HepG2 (cell line): ENCODE measurements around the gene EIF3L. TPM values are rescaled to one million over a fixed set of nuclear protein-coding genes. Genes with fewer than 3 reads are reported as not detected.

Experiments
- ATAC-seq: fragments of 200-7000 bp; cut with Tn5 transposase; 3 replicates; pipeline ENCODE4 v1.9.1; 2020; ENCODE audit warnings: mild to moderate bottlenecking, moderate library complexity
- BruUV-seq: library from RNA; stranded (reverse); fragments of 400-500 nt; replicated peaks from 2 replicates; lab custom pipeline; 2021; lab: Mats Ljungman, UMichigan
- CTCF ChIA-PET: fragments of 300-600 bp; formaldehyde crosslinking; extraction: SDS; loops from one replicate; lab custom pipeline; 2021; ENCODE audit warnings: low total read pairs, inconsistent platforms, low intra/inter-chr PET ratio; lab: Yijun Ruan, JAX
- POLR2A ChIA-PET: fragments of 350-600 bp; sonication (Branson Sonifier 250); formaldehyde crosslinking; loops from one replicate; lab custom pipeline; 2020; ENCODE audit warnings: antibody characterized with exemption, inconsistent platforms; lab: Yijun Ruan, JAX
- DNase-seq: peaks from one replicate; pipeline ENCODE4 v3.0.0-alpha.2; 2015; ENCODE audit warnings: low spot score
- FAIRE-seq: peaks from 3 replicates; lab custom pipeline; 2011; peaks lifted over from hg19 to GRCh38; lab: Jason Lieb, UNC
- H2AFZ ChIP-seq: one replicate; pipeline ENCODE4 v1.6.1; 2011; ENCODE audit warnings: low read length, inconsistent platforms
- H3K27ac ChIP-seq: fragments of 300-600 bp; 3 replicates; pipeline ENCODE4 v1.8.0; 2011; ENCODE audit warnings: mixed run types, mild to moderate bottlenecking, mixed read lengths, low read length, inconsistent platforms; ENCODE audit not compliant: insufficient read depth; ENCODE audit errors: extremely low read length
- H3K27me3 ChIP-seq, 2 experiments: fragments of 200-600 bp in 1 of 2; 2 replicates in 1 of 2; 3 replicates in 1 of 2; pipeline versions ENCODE4 v1.6.0 to v1.8.0; 2011; ENCODE audit warnings: low read length in 2 of 2, mild to moderate bottlenecking in 2 of 2, moderate library complexity in 2 of 2, inconsistent platforms in 1 of 2; ENCODE audit not compliant: insufficient read depth in 2 of 2, control insufficient read depth in 1 of 2
- H3K36me3 ChIP-seq, 2 experiments: fragments of 200-600 bp in 1 of 2; replicated peaks in 1 of 2; 2 replicates in 1 of 2; 3 replicates in 1 of 2; pipeline versions ENCODE4 v1.5.1 to v1.8.0; 2011; ENCODE audit warnings: low read length in 2 of 2, inconsistent platforms in 1 of 2; ENCODE audit not compliant: insufficient read depth in 2 of 2, control insufficient read depth in 1 of 2
- H3K4me1 ChIP-seq: 2 replicates; pipeline ENCODE4 v1.5.1; 2012; ENCODE audit warnings: low read length, inconsistent platforms; ENCODE audit not compliant: insufficient read depth
- H3K4me2 ChIP-seq: 2 replicates; pipeline ENCODE4 v1.6.0; 2011; ENCODE audit warnings: low read depth, low read length, inconsistent platforms
- H3K4me3 ChIP-seq, 3 experiments: fragments of 200-600 bp in 1 of 3; sonication (generic), shearing (Covaris generic) in 1 of 3; replicated peaks in 1 of 3; 2 replicates each; pipeline ENCODE4 v1.5.1; 2011 to 2016; ENCODE audit warnings: low read length in 3 of 3, inconsistent platforms in 2 of 3, low read depth in 2 of 3, mild to moderate bottlenecking in 2 of 3, control low read depth in 1 of 3, mixed read lengths in 1 of 3; ENCODE audit not compliant: insufficient read depth in 1 of 3
- H3K79me2 ChIP-seq: one replicate; pipeline ENCODE4 v1.6.1; 2011; ENCODE audit warnings: low read length, inconsistent platforms; ENCODE audit not compliant: insufficient read depth
- H3K9ac ChIP-seq: 2 replicates; pipeline ENCODE4 v1.6.0; 2011; ENCODE audit warnings: mild to moderate bottlenecking, low read depth, low read length, inconsistent platforms; ENCODE audit not compliant: insufficient read depth
- H3K9me3 ChIP-seq: 2 replicates; pipeline ENCODE4 v1.5.1; 2012; ENCODE audit warnings: mild to moderate bottlenecking, low read length
- H4K20me1 ChIP-seq: 2 replicates; pipeline ENCODE4 v1.6.0; 2011; ENCODE audit warnings: inconsistent platforms, mild to moderate bottlenecking, low read length, moderate library complexity; ENCODE audit not compliant: insufficient read depth
- CHD4 ChIP-seq: fragments of 200-600 bp; sonication (generic); IDR thresholded peaks from 2 replicates; pipeline ENCODE4 v1.7.0; 2017; ENCODE audit warnings: mild to moderate bottlenecking, low read length, borderline replicate concordance
- HDAC2 ChIP-seq: sonication (generic); formaldehyde crosslinking; IDR thresholded peaks from 2 replicates; pipeline ENCODE4 v1.4.0; 2020; ENCODE audit warnings: missing genetic modification reagents
- IKZF4 ChIP-seq: sonication (generic); formaldehyde crosslinking; IDR thresholded peaks from 2 replicates; pipeline ENCODE4 v1.5.1; 2020; ENCODE audit warnings: borderline replicate concordance, mild to moderate bottlenecking, low read depth, missing genetic modification reagents; ENCODE audit errors: not compliant biosample characterization
- MTF2 ChIP-seq: sonication (generic); formaldehyde crosslinking; IDR thresholded peaks from 2 replicates; pipeline ENCODE4 v1.5.0; 2020; ENCODE audit warnings: missing genetic modification reagents, borderline replicate concordance
- SKI ChIP-seq: fragments of 450-650 bp; IDR thresholded peaks from one replicate; pipeline ENCODE4 v1.6.1; 2018; ENCODE audit warnings: mild to moderate bottlenecking; ENCODE audit not compliant: partially characterized antibody
- TRIM24 ChIP-seq: sonication (generic); formaldehyde crosslinking; IDR thresholded peaks from 2 replicates; pipeline ENCODE4 v1.8.0; 2022; ENCODE audit warnings: mild to moderate bottlenecking, missing genetic modification reagents
- ZBTB38 ChIP-seq: sonication (generic); formaldehyde crosslinking; IDR thresholded peaks from 2 replicates; pipeline ENCODE4 v1.5.1; 2020; ENCODE audit warnings: mild to moderate bottlenecking, missing genetic modification reagents
- ZC3H13 ChIP-seq: sonication (generic); formaldehyde crosslinking; IDR thresholded peaks from 2 replicates; pipeline ENCODE4 v1.8.1; 2023; ENCODE audit warnings: mild to moderate bottlenecking, missing genetic modification reagents, moderate library complexity
- ZNF24 ChIP-seq: fragments of 450-650 bp; IDR thresholded peaks from 2 replicates; pipeline ENCODE4 v1.6.1; 2017; ENCODE audit warnings: antibody characterized with exemption, mild to moderate bottlenecking
- WGBS: methylation state at CpG from one replicate; pipeline ENCODE4 v1.1.6; 2017; ENCODE audit warnings: low lambda C conversion rate; 5-methylcytosine and 5-hydroxymethylcytosine counted together
- in situ Hi-C: cut with HindIII; loops from 2 replicates; pipeline ENCODE4 v1.10.0; 2017; ENCODE audit warnings: low pct_unique_long_range_greater_than_20kb; ENCODE audit not compliant: extremely low pct_ligation_motif_present
- intact Hi-C: fragments of 100-400 bp; cut with micrococcal nuclease; formaldehyde crosslinking; loops from one replicate; pipeline ENCODE4 v1.10.0; 2022; ENCODE audit not compliant: unreplicated experiment
- polyA plus RNA-seq, 8 experiments: library from polyadenylated mRNA; depleted of rRNA in 3 of 8; stranded (reverse) in 7 of 8; unstranded in 1 of 8; fragments of >200 nt; fragmentation: Illumina TruSeq in 4 of 8; extraction: Trizol in 4 of 8; gene quantifications; 2 replicates each; pipeline versions ENCODE4 v1.2.1 to v1.2.3, GENCODE V29; 2011 to 2016; ENCODE audit warnings: low read depth in 4 of 8, missing spikeins in 1 of 8, mixed read lengths in 1 of 8; ENCODE audit not compliant: insufficient read depth in 1 of 8
- total RNA-seq, 5 experiments: library from RNA; depleted of rRNA; stranded (reverse); fragments of >200 nt; fragmentation: Illumina TruSeq; extraction: Trizol; gene quantifications; 2 replicates each; pipeline ENCODE4 v1.2.3, GENCODE V29; 2016; ENCODE audit warnings: low read depth in 1 of 5
- TF ChIP-seq, protein P1 (sequence below): sonication (generic); formaldehyde crosslinking; IDR thresholded peaks from 2 replicates; pipeline ENCODE4 v1.5.0; 2020; ENCODE audit warnings: mild to moderate bottlenecking, missing genetic modification reagents, borderline replicate concordance

EIF3L gene
- total and polyA plus RNA-seq, 2 of the 13 experiments (the other 11 are each of a cell fraction or from before 2014, with no cell fraction given) = 514 to 793 TPM

DNA sequence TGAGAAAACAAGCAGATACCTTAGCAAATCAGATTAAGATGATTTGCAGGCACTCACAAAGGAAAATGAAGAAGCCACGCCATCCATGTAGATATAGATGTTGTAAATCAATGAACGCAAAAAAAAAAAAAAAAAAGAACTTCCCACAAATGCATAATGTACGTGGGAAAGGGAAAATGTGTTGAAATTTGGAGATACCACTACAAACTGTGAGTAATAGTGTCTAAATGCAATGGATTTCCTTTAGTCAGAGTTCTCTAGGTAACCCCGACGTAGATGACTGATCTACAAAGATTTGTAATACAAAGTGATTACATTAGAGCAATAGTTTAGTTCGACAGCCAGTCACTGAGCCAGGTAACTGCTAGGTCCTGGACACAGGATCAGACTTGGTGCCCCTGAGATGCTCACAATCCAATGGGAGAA, 4.3 kb upstream of the EIF3L start:
- H3K4me2 ChIP-seq = peak overlapping the region; percentile 69
- H3K4me3 ChIP-seq = peak overlapping the region; percentile 46 to 84 (median 54)
- ChIA-PET CTCF (no interaction called here), POLR2A (interaction anchor here (0.5 to 4.8 kb wide), 16 partner anchors 8 to 299 kb away, joined by 3 to 59 read pairs (median 7); partner anchors contain the start of genes GCAT and GGA1)
- in situ Hi-C loops = no loop called here
- 0 out of 2 replicates have a peak, but pooled peaks have one; percentile 64 for TF ChIP-seq CHD4
- peak; percentile 11 for TF ChIP-seq IKZF4
- no peak for TF ChIP-seq MTF2
- 0 out of 2 replicates have a peak, but pooled peaks have one; percentile 14 for TF ChIP-seq ZC3H13 (CRISPR knock-in tag)
- TF ChIP-seq HDAC2 (CRISPR knock-in tag) = no peak
- no peak for TF ChIP-seq SKI
- FAIRE-seq (no peak), DNase-seq (no peak), ATAC-seq (no peak)
- peaks cover 39% of the 10 kb centered on the region for H3K79me2 ChIP-seq
- H3K9ac ChIP-seq = peak overlapping the region; percentile 54
- 89% methylated on average over 6 of the region's 6 CpGs for WGBS
- TSS peak; percentile 17 for BruUV-seq
- H3K4me1 ChIP-seq = peaks cover 41% of the 10 kb centered on the region
- H2AFZ ChIP-seq = no peak overlapping the region
- no peaks in the 10 kb centered on the region for H3K9me3 ChIP-seq
- H4K20me1 ChIP-seq = no peaks in the 10 kb centered on the region
- intact Hi-C loops = no loop called here
- no peaks in the 10 kb centered on the region; a peak in 2 of 5 replicates for H3K27me3 ChIP-seq
- peaks cover 1% of the 10 kb centered on the region in 2 experiments; a peak in 4 of 5 replicates for H3K36me3 ChIP-seq
- peak overlapping the region; percentile 54 for H3K27ac ChIP-seq

DNA sequence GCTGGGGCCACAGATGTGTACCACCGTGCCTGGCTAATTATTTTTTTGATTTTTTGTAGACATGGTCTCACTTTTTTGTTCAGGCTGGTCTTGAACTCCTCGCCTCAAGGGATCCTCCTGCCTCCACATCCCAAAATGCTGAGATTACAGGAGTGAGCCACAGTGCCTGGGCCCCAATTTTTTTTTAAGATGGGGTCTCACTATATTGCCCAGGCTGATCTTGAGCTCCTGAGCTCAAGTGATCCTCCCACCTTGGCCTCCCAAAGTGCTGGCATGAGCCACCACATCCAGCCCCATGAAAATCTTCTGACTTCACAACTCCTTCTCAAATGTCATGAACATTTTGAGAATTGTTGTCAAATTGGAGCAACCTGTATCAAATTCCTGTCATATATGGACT, 2.8 kb upstream of the EIF3L start:
- no peak for DNase-seq
- Histone ChIP-seq H3K9me3 (no peaks in the 10 kb centered on the region), H3K9ac (no peak overlapping the region), H4K20me1 (no peaks in the 10 kb centered on the region), H2AFZ (no peak overlapping the region), H3K36me3 (peaks cover 1 to 8% of the 10 kb centered on the region in 2 experiments; a peak in 3 of 5 replicates), H3K4me1 (peaks cover 48% of the 10 kb centered on the region), H3K27me3 (no peaks in the 10 kb centered on the region; a peak in 2 of 5 replicates), H3K79me2 (peaks cover 50% of the 10 kb centered on the region), H3K4me2 (no peak overlapping the region), H3K27ac (no peak overlapping the region), H3K4me3 (no peak overlapping the region)
- BruUV-seq = no TSS peak
- in situ Hi-C loops = no loop called here
- no peak for FAIRE-seq
- no peak for ATAC-seq
- intact Hi-C loops = no loop called here
- POLR2A ChIA-PET = no interaction called here
- WGBS = 94% methylated on average over 2 of the region's 2 CpGs
- CTCF ChIA-PET = no interaction called here
- TF ChIP-seq TRIM24 (CRISPR knock-in tag) (no peak), ZNF24 (no peak), ZBTB38 (CRISPR knock-in tag) (no peak)
- TF ChIP-seq, protein P1, sequence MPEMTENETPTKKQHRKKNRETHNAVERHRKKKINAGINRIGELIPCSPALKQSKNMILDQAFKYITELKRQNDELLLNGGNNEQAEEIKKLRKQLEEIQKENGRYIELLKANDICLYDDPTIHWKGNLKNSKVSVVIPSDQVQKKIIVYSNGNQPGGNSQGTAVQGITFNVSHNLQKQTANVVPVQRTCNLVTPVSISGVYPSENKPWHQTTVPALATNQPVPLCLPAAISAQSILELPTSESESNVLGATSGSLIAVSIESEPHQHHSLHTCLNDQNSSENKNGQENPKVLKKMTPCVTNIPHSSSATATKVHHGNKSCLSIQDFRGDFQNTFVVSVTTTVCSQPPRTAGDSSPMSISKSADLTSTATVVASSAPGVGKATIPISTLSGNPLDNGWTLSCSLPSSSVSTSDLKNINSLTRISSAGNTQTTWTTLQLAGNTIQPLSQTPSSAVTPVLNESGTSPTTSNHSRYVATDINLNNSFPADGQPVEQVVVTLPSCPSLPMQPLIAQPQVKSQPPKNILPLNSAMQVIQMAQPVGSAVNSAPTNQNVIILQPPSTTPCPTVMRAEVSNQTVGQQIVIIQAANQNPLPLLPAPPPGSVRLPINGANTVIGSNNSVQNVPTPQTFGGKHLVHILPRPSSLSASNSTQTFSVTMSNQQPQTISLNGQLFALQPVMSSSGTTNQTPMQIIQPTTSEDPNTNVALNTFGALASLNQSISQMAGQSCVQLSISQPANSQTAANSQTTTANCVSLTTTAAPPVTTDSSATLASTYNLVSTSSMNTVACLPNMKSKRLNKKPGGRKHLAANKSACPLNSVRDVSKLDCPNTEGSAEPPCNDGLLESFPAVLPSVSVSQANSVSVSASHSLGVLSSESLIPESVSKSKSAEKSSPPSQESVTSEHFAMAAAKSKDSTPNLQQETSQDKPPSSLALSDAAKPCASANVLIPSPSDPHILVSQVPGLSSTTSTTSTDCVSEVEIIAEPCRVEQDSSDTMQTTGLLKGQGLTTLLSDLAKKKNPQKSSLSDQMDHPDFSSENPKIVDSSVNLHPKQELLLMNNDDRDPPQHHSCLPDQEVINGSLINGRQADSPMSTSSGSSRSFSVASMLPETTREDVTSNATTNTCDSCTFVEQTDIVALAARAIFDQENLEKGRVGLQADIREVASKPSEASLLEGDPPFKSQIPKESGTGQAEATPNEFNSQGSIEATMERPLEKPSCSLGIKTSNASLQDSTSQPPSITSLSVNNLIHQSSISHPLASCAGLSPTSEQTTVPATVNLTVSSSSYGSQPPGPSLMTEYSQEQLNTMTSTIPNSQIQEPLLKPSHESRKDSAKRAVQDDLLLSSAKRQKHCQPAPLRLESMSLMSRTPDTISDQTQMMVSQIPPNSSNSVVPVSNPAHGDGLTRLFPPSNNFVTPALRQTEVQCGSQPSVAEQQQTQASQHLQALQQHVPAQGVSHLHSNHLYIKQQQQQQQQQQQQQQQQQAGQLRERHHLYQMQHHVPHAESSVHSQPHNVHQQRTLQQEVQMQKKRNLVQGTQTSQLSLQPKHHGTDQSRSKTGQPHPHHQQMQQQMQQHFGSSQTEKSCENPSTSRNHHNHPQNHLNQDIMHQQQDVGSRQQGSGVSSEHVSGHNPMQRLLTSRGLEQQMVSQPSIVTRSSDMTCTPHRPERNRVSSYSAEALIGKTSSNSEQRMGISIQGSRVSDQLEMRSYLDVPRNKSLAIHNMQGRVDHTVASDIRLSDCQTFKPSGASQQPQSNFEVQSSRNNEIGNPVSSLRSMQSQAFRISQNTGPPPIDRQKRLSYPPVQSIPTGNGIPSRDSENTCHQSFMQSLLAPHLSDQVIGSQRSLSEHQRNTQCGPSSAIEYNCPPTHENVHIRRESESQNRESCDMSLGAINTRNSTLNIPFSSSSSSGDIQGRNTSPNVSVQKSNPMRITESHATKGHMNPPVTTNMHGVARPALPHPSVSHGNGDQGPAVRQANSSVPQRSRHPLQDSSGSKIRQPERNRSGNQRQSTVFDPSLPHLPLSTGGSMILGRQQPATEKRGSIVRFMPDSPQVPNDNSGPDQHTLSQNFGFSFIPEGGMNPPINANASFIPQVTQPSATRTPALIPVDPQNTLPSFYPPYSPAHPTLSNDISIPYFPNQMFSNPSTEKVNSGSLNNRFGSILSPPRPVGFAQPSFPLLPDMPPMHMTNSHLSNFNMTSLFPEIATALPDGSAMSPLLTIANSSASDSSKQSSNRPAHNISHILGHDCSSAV (CRISPR knock-in tag) = no peak
